NCI-H510A (cell line): ENCODE measurements around the gene GBP7.

Source experiments
- DNase-seq: peaks from one replicate; lab custom pipeline; 2025; lab: John Stamatoyannopoulos, UW

The GBP7 gene

DNA sequence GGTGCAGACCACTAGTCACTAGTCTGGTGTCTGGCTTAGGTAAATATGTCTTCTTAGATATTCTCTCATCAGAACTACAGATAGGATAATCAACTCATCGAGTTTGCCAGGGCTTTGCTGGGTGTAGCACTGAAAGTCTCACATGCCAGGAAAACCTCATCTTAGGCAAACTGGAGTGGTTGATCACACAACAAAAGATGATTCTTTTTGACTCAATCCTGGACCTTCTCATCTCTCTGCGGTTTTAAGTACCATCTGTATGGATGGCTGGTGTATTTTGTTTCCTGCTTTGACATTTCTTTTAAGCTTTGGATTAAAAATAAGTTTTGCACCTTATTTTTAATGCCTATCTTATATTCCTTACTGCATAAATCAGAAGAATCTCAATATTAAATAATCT lies 61.1 kb downstream of the GBP7 start:
- DNase-seq: no peak

- no peak for DNase-seq
Measured at GRCh38 chr1:89112871-89113613, 62.8 kb downstream of the GBP7 start.

GRCh38 chr1:89104687-89105086 lies 71.1 kb downstream of the GBP7 start:
- DNase-seq: no peak

DNA sequence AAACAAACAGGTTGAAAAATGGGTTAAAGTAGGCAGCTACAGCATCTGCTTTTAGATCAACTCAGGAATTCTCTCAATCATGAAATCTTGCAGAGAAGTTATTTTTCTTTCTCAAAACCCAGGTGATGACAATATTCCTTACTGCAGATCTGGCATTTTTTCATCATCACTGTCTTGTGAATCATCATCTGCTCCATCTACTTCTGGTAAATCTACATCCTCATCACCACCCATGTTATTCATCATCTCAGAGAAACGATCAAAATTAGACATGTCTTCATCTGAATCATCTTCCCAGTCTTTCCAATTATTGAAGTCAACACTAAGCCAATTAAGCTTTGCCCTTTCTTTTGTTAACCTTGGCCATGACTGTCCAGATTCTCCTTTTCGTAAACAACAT lies 71.7 kb downstream of the GBP7 start:
- no peak for DNase-seq

- no peak for DNase-seq
Measured at GRCh38 chr1:89102021-89102420, 73.8 kb downstream of the GBP7 start.

DNA sequence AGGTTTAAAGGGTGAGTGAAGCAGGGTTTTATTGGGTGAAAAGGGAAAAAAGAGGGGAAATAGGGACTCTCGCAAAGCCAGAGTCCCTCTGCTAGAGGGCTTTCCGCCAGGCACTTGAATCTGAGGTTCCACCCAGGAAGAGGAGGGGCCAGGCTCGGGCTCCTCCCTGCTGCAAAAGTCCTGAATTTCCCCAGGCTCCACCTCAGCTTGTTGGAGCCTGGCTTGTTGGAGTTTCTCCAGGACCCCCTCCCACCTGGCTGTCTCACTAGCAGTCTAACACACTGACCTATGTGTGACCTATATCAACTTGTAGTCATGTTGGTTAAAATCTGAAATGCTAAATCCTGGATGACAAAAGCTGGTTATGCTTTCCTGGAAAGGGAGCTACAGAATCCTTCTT lies 75.4 kb downstream of the GBP7 start:
- DNase-seq: no peak

- no peak for DNase-seq
Measured at GRCh38 chr1:89098857-89099256, 76.9 kb downstream of the GBP7 start.

- no peak for DNase-seq
Measured at GRCh38 chr1:89095737-89096136, 80.1 kb downstream of the GBP7 start.

DNA sequence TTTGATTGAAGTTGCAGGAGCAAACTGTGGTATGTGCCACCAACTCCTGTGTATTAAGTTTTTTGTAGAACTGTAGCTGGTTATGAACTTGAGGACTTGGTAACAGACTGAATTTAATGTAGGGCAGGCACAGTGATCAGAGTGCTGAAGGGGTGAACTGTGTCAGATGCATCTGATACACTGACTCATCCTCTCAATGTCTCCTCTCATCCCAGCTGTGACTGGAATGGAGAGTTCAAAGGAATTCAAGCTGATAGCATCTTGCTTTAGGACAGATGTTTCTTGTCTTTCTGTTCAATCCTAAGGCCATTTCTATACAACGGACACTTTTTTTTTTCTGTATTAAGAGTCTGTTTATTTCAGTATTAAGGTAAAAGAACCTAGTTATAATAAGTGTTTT lies 85.8 kb downstream of the GBP7 start:
- no peak for DNase-seq

DNA sequence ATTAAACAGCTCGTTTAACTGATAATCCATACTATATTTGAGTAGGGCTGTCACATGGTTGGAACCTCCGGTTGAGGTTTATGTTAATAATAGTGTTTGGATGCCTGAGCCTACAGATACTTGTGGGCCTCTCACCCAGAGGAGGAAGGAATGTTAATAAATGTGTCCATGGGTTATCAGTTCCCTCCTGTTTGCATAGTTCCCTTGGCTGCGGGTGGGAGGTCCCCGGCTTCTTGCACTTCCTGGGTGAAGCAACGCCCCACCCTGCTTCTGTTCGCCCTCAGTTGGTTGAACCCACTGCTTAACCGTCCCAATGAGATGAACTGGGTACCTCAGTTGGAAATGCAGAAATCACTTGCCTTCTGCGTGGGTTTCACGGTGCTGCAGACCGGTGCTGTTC lies 87.2 kb downstream of the GBP7 start:
- no peak for DNase-seq

- DNase-seq: no peak
Measured at GRCh38 chr1:89087241-89087640, 88.6 kb downstream of the GBP7 start.

- DNase-seq: no peak
Measured at GRCh38 chr1:89085781-89086180, 90.0 kb downstream of the GBP7 start.
